ENCODE results near the gene ANKRD33B.

Gene ANKRD33B

DNA sequence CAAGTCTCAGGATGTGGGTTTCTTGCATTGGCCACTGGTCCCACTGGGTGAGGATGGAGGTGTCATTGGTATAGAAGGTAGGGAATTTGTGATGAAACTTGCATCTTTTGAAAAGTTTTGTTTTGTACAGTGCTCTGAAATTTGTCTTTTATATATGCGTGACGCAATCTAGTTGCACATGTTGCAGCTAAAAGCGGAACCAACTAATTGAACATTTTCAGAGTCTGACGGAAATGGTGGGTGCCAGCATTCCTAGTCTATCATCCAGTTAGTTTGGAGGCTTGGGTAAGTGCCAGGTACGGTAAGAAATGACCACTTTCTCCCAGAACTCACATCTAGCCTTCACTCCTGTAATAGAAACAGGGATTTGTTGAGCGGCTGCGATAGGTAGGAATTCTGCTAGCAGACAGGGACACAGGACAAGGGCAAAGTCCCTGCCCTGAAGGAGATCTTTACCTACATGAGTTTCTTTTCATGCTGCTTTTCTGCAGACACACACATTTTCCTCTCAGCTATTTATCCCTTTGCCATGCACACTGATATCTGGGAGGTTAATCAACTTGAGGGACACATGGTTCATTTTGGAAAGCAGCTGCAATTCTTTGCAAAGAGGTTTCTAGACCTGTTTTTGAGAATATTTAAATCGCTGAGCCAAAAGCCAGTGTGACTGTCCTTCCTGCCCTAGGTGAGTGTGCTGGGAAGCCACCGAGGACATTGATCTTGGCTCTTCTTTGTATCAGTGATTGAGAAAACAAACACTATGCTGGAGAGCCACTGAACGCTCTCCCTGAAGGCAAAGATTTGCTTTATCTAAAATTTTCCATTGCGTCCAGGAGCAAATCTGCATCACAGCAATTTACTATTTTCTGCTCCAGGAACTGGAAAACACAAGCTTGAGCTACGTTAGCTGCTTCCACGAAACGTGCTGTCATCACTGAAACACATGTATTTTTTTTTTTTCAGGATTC is 107.5 kb downstream of the ANKRD33B start:
- FAIRE-seq (no peak), DNase-seq (ENCODE audit: insufficient read length, low spot score) (no peak)

DNA sequence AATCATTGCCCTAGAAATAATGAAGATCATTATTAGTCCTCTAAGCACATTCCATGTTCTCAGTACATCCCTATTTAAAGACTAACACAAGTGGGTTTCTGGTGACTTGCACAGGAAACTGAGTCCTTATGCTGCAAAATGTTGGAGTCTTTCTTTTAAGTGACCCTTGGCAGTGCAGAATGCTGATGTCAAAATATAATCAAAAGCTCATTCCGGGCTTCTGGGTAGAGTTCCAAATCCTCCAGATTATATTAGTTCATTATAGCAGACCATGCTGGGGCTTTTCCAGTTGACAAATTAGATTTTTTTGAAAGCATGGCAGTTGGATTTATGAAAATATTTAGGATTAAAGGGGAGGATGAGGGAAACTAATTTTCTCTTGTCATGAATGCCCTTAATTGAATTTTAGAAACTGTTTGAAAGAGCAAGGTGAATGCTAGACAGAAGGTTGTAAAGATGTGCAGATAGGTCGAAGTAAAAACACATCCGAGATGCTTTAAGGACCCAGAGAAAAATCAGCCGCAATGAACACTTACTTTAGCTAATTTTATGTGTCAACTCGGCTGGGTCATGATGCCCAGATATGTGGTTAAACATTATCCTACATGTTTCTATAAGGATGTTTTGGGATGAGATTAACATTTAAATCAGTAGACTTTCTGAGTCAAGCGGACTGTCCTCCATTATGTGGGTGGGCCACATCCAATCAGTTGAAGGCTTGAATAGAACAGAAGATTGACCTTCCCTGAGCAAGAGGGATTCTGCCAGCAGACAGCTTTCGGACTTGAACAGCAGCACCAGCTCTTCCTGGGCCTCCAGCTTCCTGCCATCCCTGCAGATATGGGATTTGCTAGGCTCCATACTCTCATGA is 108.5 kb downstream of the ANKRD33B start:
- FAIRE-seq (no peak), DNase-seq (ENCODE audit: insufficient read length, low spot score) (no peak)

DNA sequence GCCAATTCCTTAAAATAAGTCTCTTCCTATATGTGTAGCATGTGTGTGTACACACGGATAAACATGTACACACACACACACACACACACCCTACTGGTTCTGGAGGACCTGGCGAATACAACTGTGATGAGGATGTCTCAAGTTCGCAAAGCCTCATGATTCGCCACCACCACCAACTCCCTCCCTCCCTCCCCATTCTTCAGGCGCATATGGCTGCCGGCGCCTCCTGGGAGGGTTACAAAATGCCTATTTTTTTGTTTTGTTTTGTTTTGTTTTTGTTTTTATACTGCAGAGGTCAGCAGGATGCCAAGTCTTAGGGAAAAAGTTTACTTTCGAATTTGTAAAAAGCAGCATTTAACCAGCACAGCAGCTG is 109.1 kb downstream of the ANKRD33B start:
- FAIRE-seq, result no peak

DNA sequence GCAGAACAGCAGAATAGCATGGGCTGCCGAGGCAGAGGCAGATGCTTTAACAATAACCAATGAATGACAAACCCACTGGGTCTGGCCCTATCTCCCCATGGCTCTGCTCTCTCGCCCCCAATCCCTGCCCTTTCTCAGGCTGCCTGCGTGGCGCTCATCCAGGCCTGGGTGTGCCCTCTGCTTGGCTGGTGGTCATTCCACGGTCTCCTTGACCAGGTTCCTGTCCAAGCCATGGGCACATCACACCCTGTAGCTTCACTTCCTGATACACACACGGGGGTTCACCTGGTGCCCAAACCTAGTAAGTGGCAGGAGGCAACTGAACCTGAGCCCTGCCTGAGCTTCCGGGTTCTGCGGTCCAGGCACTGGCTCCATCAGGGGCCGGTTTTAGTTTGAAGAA is 109.5 kb downstream of the ANKRD33B start:
- FAIRE-seq (no peak), DNase-seq (ENCODE audit: insufficient read length, low spot score) (no peak)

More for the DNA sequence above, 109.1 kb downstream of the ANKRD33B start:
- no peak for DNase-seq (ENCODE audit: insufficient read length, low spot score)

DNA sequence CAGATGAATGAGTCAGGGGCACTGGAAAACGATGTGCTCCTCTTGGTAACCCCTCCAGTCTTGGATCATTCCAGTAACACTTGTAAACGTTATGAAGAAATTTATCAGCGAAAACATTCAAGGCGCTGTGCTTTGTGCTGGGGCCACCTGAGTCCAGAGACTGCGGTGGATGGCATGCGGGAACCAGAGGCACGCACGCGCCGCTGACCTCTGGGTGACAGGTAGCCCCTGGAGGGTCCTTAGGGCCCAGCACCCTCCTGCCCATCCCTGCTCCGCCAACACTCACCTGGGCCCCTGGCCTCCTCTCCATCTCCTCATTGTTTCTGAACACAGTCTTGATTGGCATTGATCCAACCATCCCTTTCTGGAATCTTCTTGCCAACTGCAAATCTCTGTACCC is 110.2 kb downstream of the ANKRD33B start:
- FAIRE-seq (no peak), DNase-seq (ENCODE audit: insufficient read length, low spot score) (no peak)

DNA sequence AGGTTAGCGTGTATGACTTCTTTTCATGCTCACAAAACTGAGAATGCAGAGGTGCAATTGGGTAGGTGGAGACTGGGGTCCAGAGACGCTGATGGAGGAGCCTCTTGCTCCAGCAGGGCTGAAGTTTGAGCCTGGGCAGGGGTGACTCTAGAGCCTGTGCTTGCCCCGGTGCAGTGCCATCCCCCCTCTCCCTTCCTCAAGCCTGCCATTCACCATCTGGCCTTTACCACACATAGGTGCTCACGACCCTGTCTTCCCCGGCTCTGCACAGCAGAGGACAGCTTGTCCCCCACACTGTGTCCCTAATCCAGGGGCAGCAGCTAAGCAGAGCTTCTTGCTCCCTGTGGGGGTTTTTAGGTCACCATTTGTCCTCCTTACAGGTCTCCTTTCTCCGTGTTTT is 110.7 kb downstream of the ANKRD33B start:
- no peak for FAIRE-seq

DNA sequence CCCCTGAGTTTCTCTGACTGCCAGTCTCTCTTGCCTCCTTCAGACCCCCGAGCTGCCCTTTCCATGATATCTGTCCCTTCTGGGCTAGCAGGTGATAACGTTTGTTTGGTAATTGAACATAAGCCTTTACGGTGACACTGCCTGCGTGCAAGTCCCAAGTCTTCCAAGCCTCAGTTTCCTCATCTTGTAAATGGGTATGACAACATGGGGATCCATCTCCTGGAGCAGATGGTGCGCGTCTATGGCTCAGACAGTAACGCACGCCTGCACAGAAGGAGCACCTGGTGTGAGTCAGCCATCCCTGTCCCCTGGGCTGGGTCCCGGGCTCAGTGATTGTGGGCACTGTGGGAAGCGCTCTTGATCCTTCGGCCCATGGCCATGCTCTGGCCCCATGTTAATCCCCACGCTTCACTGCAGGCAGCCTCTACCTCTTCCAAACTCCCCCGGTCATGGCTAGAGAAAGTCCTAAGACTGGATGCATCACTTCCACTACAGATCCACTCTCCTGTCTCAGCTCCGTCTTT is 111.4 kb downstream of the ANKRD33B start:
- no peak for DNase-seq (ENCODE audit: insufficient read length, low spot score)
- FAIRE-seq, result no peak

More for the DNA sequence above, 110.7 kb downstream of the ANKRD33B start:
- DNase-seq (ENCODE audit: insufficient read length, low spot score), result no peak

DNA sequence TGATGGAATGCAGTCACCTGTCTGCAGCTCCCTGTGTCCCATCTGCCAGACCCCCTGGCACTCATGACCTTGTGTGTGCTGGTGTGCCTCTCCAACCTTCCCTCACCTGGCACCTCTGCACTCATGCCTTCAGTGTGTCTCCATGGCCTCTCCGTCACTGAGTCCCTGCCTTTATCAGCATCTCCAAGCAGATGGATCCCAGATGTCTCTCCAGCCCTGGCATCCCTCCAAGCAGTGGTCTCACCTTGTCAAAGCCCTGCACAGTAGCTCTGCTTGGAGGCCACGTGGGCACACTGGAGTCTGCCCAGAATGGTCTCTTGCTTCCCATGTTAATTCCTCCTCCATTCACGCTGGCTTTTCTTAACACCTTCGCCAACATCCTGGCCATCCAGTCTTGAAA is 112.4 kb downstream of the ANKRD33B start:
- DNase-seq (ENCODE audit: insufficient read length, low spot score) (no peak), FAIRE-seq (no peak)

DNA sequence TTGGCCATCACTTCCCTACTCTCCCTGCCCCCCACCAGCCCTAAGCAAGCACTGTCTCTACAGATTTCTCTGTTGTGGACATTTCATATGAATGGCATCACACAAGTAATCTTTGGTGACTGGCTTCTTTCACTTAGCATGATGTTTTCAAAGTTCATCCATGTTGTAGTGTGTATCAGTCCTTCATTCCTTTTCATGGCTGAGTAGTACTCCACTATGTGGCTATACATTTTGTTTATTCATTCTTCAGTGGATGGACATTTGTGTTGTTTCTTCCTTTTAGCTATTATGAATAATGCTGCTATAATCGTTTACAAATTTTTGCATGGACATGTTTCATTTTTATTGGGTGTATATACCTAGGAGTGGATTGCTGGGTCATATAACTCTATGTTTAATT is 113.1 kb downstream of the ANKRD33B start:
- FAIRE-seq, result no peak
- DNase-seq (ENCODE audit: insufficient read length, low spot score), result no peak

DNA sequence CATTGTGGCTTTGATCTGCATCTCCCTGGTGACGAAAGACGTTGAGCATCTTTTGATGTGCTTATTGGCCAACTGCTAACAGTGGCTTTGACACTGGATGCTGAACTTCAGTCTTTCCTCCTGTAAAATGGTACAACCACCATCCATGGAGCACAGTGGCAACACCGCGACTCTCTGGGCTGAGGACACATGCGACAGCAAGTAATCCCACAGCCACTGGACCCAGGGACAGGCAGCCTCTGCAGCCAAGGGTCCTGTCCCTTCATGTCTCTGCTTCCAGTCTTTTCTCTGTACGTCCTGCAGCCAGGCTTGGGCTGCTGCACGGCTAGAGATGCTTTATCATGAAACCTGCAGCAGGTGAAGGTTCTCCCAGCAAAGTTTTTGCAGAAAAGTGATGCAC is 113.7 kb downstream of the ANKRD33B start:
- FAIRE-seq (no peak), DNase-seq (ENCODE audit: insufficient read length, low spot score) (no peak)

DNA sequence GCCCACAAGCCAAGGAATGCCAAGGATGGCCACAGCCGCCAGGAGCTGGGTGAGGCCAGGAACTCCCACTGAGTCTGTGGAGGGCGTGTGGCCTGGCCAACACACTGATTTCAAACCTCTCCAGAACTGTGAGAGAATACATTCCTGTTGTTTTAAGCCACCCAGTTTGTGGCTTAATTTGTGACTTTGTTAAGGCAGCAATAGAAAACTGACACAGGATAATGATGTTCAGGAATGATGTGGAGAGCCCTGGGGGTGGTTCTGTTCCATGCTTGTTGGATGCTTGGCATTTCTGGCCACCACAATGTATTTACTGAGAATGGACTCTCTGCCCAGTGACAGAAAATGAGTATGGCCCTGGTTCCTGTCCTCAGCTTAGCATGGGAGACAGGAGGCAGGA is 114.4 kb downstream of the ANKRD33B start:
- FAIRE-seq (no peak), DNase-seq (ENCODE audit: insufficient read length, low spot score) (no peak)

DNA sequence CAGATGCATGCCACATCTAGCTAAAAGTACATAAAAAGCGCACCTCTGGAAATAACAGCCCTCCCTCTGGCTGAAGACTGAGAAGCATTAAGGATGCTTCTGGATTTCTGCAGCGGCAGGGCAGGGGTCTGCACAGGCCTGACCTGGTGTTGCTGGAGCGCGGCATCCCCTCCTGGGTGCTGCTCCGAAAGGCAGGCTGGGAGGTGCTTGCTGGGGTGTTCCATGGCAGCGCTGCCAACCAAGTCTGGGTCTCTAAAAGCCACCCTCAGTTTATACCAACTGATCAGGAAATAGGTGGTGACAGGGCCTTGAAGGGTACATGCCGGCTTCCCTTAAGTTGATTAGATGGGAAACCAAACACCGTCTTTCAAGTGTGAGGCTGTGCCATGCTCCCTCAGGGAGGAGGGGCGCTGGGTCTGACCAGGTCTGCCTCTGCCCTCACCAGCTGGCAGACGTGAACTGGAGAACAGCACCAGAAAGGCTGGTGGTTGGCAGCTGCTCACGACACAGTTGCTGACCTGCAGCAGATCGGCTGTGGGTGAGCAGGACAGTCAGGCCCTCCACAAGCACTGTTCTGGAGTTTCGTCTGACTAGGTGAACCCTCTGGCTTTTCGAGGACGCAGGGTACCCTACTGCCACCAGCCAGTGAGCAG is 115.6 kb downstream of the ANKRD33B start:
- DNase-seq (ENCODE audit: insufficient read length, low spot score), result no peak
- no peak for FAIRE-seq

DNA sequence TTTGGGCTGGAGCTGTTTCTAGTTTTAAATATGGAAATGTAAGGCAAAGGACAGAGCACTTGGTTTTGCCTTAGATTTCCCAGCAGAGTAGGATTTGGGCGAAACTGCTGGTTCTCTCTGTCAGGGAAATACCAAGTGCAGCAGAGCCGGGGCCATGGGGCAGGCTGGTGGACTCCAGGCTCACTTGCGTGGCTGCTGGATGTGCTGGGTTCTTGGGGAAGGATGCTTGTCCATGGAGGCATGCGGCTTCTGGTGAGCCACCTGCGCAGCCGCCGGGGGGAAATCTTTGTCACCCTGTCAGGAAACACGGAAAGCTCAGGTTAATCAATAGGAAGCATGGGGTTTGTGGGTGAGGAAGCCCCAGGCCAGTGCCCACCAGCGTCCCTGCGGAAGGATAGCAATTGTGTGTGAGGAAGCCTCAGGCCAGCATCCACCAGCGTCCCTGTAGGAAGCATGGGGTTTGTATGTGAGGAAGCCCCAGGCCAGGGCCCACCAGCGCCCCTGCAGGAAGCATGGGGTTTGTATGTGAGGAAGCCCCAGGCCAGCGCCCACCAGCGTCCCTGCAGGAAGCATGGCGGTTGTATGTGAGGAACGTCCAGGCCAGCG is 117.1 kb downstream of the ANKRD33B start:
- no peak for DNase-seq (ENCODE audit: insufficient read length, low spot score)
- no peak for FAIRE-seq

DNA sequence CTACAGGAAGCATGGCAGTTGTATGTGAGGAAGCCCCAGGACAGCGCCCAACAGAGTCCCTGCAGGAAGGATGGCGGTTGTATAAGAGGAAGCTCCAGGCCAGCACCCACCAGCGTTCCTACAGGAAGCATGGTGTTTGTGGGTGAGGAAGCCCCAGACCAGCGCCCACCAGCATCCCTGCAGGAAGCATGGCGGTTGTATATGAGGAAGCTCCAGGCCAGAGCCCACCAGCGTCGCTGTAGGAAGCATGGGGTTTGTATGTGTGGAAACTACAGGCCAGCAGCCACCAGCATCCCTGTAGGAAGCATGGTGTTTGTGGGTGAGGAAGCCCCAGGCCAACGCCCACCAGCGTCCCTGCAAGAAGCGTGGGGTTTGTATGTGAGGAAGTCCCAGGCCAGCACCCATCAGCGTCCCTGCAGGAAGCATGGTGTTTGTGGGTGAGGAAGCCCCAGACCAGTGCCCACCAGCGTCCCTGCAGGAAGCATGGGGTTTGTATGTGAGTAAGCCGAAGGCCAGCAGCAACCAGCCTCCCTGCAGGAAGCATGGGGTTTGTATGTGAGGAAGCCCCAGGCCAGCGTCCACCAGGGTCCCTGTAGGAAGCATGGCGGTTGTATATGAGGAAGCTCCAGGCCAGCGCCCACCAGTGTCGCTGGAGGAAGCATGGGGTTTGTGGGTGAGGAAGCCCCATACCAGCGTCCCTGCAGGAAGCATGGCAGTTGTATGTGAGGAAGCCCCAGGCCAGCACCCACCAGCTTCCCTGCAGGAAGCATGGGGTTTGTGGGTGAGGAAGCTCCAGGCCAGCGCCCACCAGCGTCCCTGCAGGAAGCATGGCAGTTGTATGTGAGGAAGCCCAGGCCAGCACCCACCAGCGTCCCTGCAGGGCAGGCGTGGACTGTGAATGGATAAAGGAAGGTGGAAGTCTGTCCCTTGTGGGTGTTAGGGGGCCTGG is 118.1 kb downstream of the ANKRD33B start:
- DNase-seq (ENCODE audit: insufficient read length, low spot score) (no peak), FAIRE-seq (no peak)

DNA sequence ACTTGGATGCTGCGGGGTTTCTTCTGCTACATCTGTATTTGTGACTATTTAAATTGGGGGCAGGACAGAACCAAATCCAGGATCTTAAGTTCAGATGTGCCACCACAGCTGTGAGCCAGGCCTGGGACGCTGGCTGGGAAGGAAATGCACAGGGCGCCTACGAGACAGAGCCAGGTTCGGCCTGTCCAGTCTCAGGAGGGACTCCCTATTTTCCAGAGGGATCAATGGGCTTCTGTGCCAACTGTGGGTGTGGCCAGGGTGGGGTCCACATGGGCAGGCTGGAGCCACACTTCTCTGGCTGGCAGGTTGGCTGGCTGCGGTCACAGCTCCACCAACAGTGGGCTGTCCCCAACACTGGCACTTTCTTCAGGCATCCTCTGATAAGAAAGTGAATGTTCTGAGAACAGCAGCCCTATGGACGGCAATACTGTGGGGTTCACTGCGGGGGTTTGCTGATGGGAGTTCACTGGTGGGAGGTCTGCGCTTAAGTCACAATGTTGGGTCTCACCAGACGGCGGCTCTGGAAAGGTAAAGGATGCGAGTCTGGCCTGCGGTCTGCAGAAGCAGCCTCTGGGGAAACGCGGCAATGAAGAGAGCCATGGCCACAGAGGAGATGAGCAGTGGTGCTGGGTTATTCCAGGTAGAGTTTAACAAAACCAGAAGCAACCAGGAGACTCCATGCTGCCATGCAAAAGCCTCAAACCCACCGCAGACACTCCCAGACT is 119.1 kb downstream of the ANKRD33B start:
- DNase-seq (ENCODE audit: insufficient read length, low spot score), result no peak
- no peak for FAIRE-seq

DNA sequence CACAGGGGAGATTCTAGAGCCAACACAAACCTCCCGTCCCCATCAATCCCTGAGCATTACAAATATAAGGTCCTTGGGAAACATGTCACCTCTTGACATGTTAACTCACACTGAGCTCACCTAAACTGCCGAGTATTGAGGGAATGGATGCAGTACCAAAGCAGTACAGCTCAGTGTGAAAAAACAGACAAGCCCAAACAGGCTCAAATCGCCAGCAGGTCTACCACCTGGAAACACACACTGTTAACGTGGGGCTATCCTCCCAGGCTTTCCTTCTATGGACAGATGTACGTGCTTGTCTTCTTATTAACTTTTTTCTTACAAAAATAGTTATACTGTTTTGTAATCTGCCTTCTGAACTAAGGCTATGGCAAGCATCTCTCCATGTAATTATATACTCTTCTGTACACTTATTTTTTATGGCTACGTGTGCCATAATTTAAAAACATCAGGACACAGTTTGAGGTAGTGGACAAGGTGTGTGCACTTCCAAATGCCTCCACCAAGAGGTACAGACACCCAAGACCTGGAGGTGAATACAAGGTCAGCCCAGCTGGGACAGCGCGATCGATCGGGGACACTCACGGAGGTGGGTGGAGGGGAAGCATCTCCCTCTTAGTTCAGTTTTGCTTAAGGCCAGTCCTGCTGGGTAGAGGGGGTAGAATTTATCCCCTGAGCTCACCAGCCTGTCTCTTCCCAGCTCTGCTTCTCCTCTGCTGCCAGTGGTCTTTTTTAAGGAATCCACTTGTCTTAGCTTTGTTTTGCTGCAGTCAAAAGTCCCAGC is 120.6 kb downstream of the ANKRD33B start:
- peak; percentile 18 for FAIRE-seq

DNA sequence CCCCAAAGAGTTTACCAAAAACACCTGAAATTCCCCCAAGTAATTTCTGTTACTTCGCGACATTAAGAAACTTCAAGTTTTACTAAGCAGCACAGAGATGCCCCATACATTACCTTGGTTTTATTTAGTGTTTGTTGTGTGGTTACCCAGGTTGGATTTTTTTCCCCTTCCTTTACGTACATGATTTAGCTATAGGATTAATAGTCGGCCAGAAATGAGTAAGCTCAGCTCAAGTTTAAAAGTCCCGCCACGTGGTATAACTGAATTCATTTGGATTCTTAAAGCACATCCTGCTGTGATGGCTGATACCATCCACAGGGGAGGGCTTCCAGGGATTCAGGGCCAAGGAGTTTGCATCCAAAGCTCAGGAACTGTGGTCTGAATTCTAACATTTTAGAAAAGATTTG is 121.2 kb downstream of the ANKRD33B start:
- FAIRE-seq, result peak; percentile 21

More for the DNA sequence above, 120.6 kb downstream of the ANKRD33B start:
- DNase-seq (ENCODE audit: insufficient read length, low spot score), result no peak

DNA sequence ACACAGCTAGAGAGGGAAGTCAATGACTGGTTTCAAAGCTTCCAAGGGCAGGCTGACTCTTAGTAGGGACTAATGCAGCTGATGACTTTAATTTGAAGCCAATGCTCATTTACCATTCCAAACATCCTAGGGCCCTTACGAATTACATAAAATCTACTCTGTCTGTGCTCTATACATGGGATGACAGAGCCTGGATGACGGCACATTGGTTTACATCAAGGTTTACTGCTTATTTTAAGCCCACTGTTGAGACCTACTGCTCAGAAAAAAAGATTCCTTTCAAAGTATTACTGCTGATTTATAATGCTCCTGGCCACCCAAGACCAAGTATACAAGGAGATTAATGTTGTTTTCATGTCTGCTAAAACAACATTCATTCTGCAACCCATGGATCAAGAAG is 123.0 kb downstream of the ANKRD33B start:
- DNase-seq (ENCODE audit: insufficient read length, low spot score) (no peak), FAIRE-seq (no peak)

More for the DNA sequence above, 121.2 kb downstream of the ANKRD33B start:
- no peak for DNase-seq (ENCODE audit: insufficient read length, low spot score)

All from GM19239 (cell line).